ENCODE data around the gene CACNA1D.

DNA sequence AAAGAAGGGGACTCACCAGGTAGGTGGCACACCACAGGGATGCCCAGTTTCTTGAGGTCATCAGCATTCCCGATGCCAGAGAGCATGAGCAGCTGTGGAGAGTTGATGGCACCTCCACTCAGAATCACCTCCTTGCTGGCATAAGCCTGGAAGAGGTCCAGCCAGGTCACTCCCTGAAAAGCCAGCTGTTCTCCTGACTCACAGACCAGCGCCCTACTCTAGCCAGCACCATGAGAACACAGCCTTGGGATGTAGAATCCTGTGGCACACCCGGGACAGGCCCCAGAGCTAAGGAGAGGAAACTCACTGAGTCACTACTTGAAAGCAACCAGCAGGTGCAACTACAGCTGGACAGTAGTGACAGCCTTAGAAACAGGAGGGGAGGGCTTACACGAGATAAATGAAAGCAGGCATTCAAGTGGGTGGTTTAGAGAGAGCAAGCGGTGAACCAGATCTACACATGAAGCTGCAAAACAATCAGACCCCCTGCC is 327.3 kb downstream of the CACNA1D start:
- TF ChIP-seq EZH2 (IDR thresholded peaks at IDR 0.05; ENCODE audit: borderline replicate concordance), result no peak
- TF ChIP-seq, protein P1, sequence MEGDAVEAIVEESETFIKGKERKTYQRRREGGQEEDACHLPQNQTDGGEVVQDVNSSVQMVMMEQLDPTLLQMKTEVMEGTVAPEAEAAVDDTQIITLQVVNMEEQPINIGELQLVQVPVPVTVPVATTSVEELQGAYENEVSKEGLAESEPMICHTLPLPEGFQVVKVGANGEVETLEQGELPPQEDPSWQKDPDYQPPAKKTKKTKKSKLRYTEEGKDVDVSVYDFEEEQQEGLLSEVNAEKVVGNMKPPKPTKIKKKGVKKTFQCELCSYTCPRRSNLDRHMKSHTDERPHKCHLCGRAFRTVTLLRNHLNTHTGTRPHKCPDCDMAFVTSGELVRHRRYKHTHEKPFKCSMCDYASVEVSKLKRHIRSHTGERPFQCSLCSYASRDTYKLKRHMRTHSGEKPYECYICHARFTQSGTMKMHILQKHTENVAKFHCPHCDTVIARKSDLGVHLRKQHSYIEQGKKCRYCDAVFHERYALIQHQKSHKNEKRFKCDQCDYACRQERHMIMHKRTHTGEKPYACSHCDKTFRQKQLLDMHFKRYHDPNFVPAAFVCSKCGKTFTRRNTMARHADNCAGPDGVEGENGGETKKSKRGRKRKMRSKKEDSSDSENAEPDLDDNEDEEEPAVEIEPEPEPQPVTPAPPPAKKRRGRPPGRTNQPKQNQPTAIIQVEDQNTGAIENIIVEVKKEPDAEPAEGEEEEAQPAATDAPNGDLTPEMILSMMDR (IDR thresholded peaks at IDR 0.05; ENCODE audit: poor library complexity), result no peak
- no peak for TF ChIP-seq EZH2phosphoT487 (IDR thresholded peaks at IDR 0.05; ENCODE audit: low read depth, severe bottlenecking, unreplicated experiment)
